Esophagus squamous epithelium (tissue), 5 donors: Measurements from ENCODE around the gene KIAA1217. TPM values are rescaled to one million over a fixed set of nuclear protein-coding genes. Genes with fewer than 3 reads are reported as not detected.
A peak's percentile ranks its signal among the peaks of the same experiment; 100 is the strongest.

Source experiments
- DNase-seq: peaks from one replicate; lab custom pipeline; 2025; lab: John Stamatoyannopoulos, UW
- H3K27ac ChIP-seq, 4 donors: fragments of 200-600 bp; sonication (generic); one replicate each; pipeline ENCODE4 v1.5.1; 2016 to 2019; ENCODE audit warnings: mild to moderate bottlenecking in 1 of 4
- H3K27me3 ChIP-seq, 4 donors: fragments of 200-600 bp; sonication (generic); 1 replicate in 3 of 4; 2 replicates in 1 of 4; pipeline versions ENCODE4 v1.5.1 to v1.6.0; 2017 to 2021; ENCODE audit warnings: antibody characterized with exemption in 1 of 4
- H3K36me3 ChIP-seq, 3 donors: fragments of 200-600 bp; sonication (generic); one replicate each; pipeline ENCODE4 v1.5.1; 2016 to 2019
- H3K4me1 ChIP-seq, 3 donors: fragments of 200-600 bp; sonication (generic); one replicate each; pipeline ENCODE4 v1.5.1; 2017 to 2019
- H3K4me3 ChIP-seq, 4 donors: fragments of 200-600 bp; sonication (generic); 1 replicate in 3 of 4; 2 replicates in 1 of 4; pipeline ENCODE4 v1.5.1; 2016 to 2019; ENCODE audit warnings: mild to moderate bottlenecking in 2 of 4, moderate library complexity in 1 of 4
- H3K9me3 ChIP-seq, 3 donors: fragments of 200-600 bp; sonication (generic); one replicate each; pipeline ENCODE4 v1.5.1; 2016 to 2019
- POLR2A ChIP-seq, 4 donors: fragments of 450-650 bp; IDR thresholded peaks; one replicate each; pipeline ENCODE4 v1.6.1; 2017; ENCODE audit warnings: antibody characterized with exemption in 4 of 4, mild to moderate bottlenecking in 4 of 4, moderate library complexity in 3 of 4
- WGBS, 2 donors: methylation state at CpG; one replicate each; pipeline ENCODE4 v1.1.5; 2018; 5-methylcytosine and 5-hydroxymethylcytosine counted together
- intact Hi-C: fragments of 100-400 bp; cut with DNase I; formaldehyde crosslinking; loops from one replicate; pipeline ENCODE4 v1.15.0; 2022
- total RNA-seq, 4 donors: library from RNA; depleted of rRNA; stranded (reverse); fragments of >200 nt; gene quantifications; one replicate each; pipeline ENCODE4 v1.1.0, GENCODE V29; 2016
- TF ChIP-seq, protein P1 (sequence below), 6 experiments: fragments of 450-650 bp in 4 of 6; fragments of 200-600 bp in 2 of 6; sonication (generic) in 2 of 6; IDR thresholded peaks; one replicate each; pipeline ENCODE4 v1.5.1; 2016 to 2019; ENCODE audit warnings: antibody characterized with exemption in 6 of 6, mild to moderate bottlenecking in 4 of 6, moderate library complexity in 4 of 6
- donor health status: DM: yes; HTN: yes; CAD: no.

KIAA1217 gene
- total RNA-seq, 4 donors from 2014 or later = 56.2 to 67.6 (median 66.2) TPM

DNA sequence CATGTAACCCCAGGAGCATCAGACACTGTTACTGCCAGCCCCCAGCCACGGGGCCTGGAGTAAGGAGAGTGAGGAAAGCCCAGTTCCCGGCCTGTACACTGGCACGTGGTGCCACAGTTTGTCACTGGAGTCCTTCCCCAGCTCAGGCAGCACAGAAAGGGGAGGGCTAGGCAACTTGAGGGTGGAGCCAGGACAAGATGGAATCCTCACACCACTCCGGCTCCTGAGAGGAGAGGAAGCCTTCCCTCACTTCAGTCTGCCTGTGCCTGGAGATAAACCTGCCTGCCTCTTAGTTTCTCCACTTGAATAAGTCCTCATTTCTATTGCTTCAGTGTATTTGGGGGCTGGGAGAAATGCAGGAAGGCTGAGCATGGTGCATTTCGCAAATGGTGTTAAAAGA lies 176.0 kb downstream of the KIAA1217 start:
- no peak for DNase-seq
- TF ChIP-seq POLR2A (IDR thresholded peaks at IDR 0.05) = no peak
- TF ChIP-seq, protein P1, sequence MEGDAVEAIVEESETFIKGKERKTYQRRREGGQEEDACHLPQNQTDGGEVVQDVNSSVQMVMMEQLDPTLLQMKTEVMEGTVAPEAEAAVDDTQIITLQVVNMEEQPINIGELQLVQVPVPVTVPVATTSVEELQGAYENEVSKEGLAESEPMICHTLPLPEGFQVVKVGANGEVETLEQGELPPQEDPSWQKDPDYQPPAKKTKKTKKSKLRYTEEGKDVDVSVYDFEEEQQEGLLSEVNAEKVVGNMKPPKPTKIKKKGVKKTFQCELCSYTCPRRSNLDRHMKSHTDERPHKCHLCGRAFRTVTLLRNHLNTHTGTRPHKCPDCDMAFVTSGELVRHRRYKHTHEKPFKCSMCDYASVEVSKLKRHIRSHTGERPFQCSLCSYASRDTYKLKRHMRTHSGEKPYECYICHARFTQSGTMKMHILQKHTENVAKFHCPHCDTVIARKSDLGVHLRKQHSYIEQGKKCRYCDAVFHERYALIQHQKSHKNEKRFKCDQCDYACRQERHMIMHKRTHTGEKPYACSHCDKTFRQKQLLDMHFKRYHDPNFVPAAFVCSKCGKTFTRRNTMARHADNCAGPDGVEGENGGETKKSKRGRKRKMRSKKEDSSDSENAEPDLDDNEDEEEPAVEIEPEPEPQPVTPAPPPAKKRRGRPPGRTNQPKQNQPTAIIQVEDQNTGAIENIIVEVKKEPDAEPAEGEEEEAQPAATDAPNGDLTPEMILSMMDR (IDR thresholded peaks at IDR 0.05) = no peak
- Histone ChIP-seq H3K27me3 (no peaks in the 10 kb centered on the region), H3K27ac (peak overlapping the region in 3 of 4 donors; percentile 82 to 91 (median 83)), H3K4me3 (no peak overlapping the region), H3K9me3 (no peaks in the 10 kb centered on the region), H3K4me1 (peaks cover 14 to 36% (median 17%) of the 10 kb centered on the region in 3 donors), H3K36me3 (peaks cover 0 to 47% (median 0%) of the 10 kb centered on the region in 3 donors)
- 57 to 68% methylated on average over 2 to 5 of the region's 5 CpGs for WGBS, 2 donors
- intact Hi-C loops = no loop called here

DNA sequence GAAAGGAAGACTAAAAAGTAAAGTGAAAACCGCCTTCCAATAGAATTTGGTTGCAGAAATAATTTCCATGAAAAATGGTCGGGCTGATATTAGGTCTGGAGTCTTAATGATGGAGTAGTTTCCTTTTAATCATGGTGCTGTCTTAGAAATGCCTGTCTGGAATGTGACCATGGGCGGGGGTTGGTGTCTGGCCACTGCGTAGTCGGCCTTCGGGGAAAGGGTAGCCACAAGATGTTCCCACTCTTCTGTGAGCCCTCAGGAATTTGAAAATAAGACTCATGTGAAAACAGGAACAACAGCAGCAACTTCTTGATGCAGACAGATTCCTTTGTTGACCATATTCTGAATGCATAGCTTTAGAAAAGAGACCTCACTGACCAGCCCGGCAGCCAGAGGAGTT lies 176.8 kb downstream of the KIAA1217 start:
- no peak for TF ChIP-seq POLR2A (IDR thresholded peaks at IDR 0.05)
- TF ChIP-seq, protein P1 (IDR thresholded peaks at IDR 0.05) = no peak
- Histone ChIP-seq H3K4me3 (no peak overlapping the region), H3K4me1 (peaks cover 14 to 35% (median 17%) of the 10 kb centered on the region in 3 donors), H3K27ac (no peak overlapping the region), H3K9me3 (no peaks in the 10 kb centered on the region), H3K36me3 (peaks cover 0 to 46% (median 0%) of the 10 kb centered on the region in 3 donors), H3K27me3 (no peaks in the 10 kb centered on the region)
- no peak for DNase-seq
- 73 to 75% methylated on average over 7 of the region's 7 CpGs for WGBS, 2 donors
- intact Hi-C loops = no loop called here

DNA sequence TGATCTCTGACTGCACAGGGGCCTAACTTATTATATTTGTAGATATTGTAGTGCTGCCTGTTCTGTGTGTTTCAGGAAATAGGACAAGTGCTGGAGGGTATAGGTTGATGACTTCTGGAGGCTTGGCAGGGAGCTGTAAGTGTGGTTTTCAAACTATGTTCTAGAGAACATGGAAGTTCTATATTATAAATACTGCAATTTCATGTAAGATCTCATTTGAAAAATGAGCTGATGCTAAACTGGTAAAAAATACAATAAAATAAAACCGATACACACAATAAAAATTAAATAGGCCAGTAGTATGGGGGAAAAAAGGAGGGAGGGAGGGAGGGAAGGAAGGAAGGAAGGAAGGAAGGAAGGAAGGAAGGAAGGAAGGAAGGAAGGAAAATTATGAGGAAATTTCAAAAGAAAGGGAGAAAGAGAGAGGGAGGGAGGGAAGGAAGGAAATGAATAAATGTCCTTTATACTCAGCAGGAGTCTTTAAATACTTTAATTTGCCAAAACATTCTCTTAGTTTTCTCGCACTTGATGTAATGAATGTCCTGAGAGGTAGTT lies 181.3 kb downstream of the KIAA1217 start:
- Histone ChIP-seq H3K27ac (no peak overlapping the region), H3K4me3 (no peak overlapping the region), H3K4me1 (peaks cover 0 to 10% (median 0%) of the 10 kb centered on the region in 3 donors), H3K9me3 (no peaks in the 10 kb centered on the region), H3K27me3 (no peaks in the 10 kb centered on the region), H3K36me3 (peaks cover 0 to 44% (median 0%) of the 10 kb centered on the region in 3 donors)
- intact Hi-C loops = no loop called here
- no peak for DNase-seq
- WGBS, 2 donors = 91 to 98% methylated on average over 2 of the region's 2 CpGs
- no peak for TF ChIP-seq POLR2A (IDR thresholded peaks at IDR 0.05)
- TF ChIP-seq, protein P1 (IDR thresholded peaks at IDR 0.05) = no peak

DNA sequence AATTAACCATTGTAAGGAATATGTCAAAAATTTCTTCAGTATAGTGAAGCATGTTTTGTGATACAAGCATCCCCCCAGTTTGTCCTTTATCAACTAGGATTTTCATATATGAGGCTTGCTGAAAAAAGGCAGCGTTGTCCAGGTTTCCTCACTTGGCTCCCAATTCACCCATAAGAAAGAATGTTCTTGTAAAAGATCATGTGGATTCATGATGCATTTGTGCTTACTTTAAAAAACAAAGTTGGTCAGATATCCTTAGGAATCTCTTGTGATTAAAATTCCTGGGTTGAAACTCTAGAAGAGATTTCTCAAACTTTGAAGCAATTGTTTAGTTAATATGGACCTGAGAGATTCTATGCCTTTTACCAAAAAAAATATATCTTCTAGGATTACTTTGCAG lies 181.8 kb downstream of the KIAA1217 start:
- intact Hi-C loops = no loop called here
- Histone ChIP-seq H3K36me3 (peaks cover 0 to 44% (median 0%) of the 10 kb centered on the region in 3 donors), H3K9me3 (no peaks in the 10 kb centered on the region), H3K4me1 (peaks cover 0 to 10% (median 0%) of the 10 kb centered on the region in 3 donors), H3K4me3 (no peak overlapping the region), H3K27me3 (no peaks in the 10 kb centered on the region), H3K27ac (no peak overlapping the region)
- no peak for DNase-seq
- WGBS, 2 donors = 92 to 100% methylated on average over 1 of the region's 1 CpG
- TF ChIP-seq, protein P1 (IDR thresholded peaks at IDR 0.05) = no peak
- no peak for TF ChIP-seq POLR2A (IDR thresholded peaks at IDR 0.05)

DNA sequence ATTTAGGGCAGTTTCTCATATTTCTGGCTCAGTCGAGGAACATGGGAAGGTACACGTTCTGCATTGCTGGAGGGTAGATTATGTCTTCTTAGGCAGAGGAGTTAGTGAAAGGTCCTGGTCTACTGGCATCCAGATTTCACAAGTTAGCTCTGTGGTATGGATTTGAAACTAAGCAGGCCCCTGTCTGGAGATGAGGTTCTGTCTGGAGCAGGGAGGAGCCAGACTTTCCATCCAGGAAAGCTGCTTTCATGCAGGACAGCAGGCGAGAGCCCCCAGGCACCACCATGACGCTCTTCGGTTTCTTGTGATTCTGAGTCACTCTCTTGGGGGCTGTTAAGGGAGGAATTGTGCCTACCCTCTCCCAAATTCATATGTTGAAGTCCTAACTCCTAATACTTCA lies 184.3 kb downstream of the KIAA1217 start:
- Histone ChIP-seq H3K27ac (no peak overlapping the region), H3K4me1 (peaks cover 0 to 10% (median 0%) of the 10 kb centered on the region in 3 donors), H3K27me3 (no peaks in the 10 kb centered on the region), H3K4me3 (no peak overlapping the region), H3K36me3 (peaks cover 0 to 33% (median 0%) of the 10 kb centered on the region in 3 donors), H3K9me3 (no peaks in the 10 kb centered on the region)
- intact Hi-C loops = no loop called here
- no peak for DNase-seq
- TF ChIP-seq POLR2A (IDR thresholded peaks at IDR 0.05) = no peak
- TF ChIP-seq, protein P1 (IDR thresholded peaks at IDR 0.05) = no peak
- 79 to 89% methylated on average over 5 of the region's 5 CpGs for WGBS, 2 donors
